Thyroid gland (tissue), 4 donors: ENCODE measurements around the gene FOXN1. TPM values are rescaled to one million over a fixed set of nuclear protein-coding genes. Genes with fewer than 3 reads are reported as not detected.

Experiments used
- DNase-seq, 2 donors: peaks; one replicate each; pipeline ENCODE4 v3.0.0-alpha.2; 2019
- H3K27ac ChIP-seq, 3 donors: fragments of 200-600 bp; sonication (generic); 1 replicate in 2 of 3; 2 replicates in 1 of 3; pipeline ENCODE4 v1.5.1; 2016 to 2019; ENCODE audit warnings: mild to moderate bottlenecking in 1 of 3, moderate library complexity in 1 of 3
- H3K27me3 ChIP-seq: fragments of 200-600 bp; sonication (generic); one replicate; pipeline ENCODE4 v1.5.1; 2019
- H3K36me3 ChIP-seq, 2 donors: fragments of 200-600 bp; sonication (generic); one replicate each; pipeline ENCODE4 v1.5.1; 2016 to 2019
- H3K4me1 ChIP-seq, 2 donors: fragments of 200-600 bp; sonication (generic); one replicate each; pipeline ENCODE4 v1.5.1; 2017 to 2019
- H3K4me3 ChIP-seq, 3 donors: fragments of 200-600 bp; sonication (generic); replicated peaks in 1 of 3; 1 replicate in 2 of 3; 2 replicates in 1 of 3; pipeline ENCODE4 v1.5.1; 2016; ENCODE audit warnings: mild to moderate bottlenecking in 1 of 3
- H3K9me3 ChIP-seq: fragments of 200-600 bp; sonication (generic); one replicate; pipeline ENCODE4 v1.5.1; 2017
- CTCF ChIP-seq, 6 experiments: fragments of 200-600 bp in 3 of 6; fragments of 450-650 bp in 3 of 6; sonication (generic) in 3 of 6; IDR thresholded peaks; one replicate each; pipeline ENCODE4 v1.5.1; 2016 to 2019; ENCODE audit warnings: antibody characterized with exemption in 6 of 6, mild to moderate bottlenecking in 2 of 6, inconsistent platforms in 1 of 6, moderate library complexity in 1 of 6
- POLR2A ChIP-seq, 2 donors: fragments of 450-650 bp; IDR thresholded peaks; one replicate each; pipeline ENCODE4 v1.6.1; 2017; ENCODE audit warnings: antibody characterized with exemption in 2 of 2, mild to moderate bottlenecking in 2 of 2, moderate library complexity in 1 of 2
- WGBS, 2 donors: methylation state at CpG; one replicate each; pipeline ENCODE4 v1.1.5; 2017; 5-methylcytosine and 5-hydroxymethylcytosine counted together
- intact Hi-C: fragments of 100-400 bp; cut with DNase I; formaldehyde crosslinking; loops from one replicate; pipeline ENCODE4 v1.15.1; 2023
- total RNA-seq, 4 donors: library from RNA; depleted of rRNA; stranded (reverse); fragments of >200 nt; gene quantifications; one replicate each; pipeline ENCODE4 v1.2.3, GENCODE V29; 2016

The FOXN1 gene
- total RNA-seq, 4 donors from 2014 or later, result 0.34 TPM; not detected in 3

DNA sequence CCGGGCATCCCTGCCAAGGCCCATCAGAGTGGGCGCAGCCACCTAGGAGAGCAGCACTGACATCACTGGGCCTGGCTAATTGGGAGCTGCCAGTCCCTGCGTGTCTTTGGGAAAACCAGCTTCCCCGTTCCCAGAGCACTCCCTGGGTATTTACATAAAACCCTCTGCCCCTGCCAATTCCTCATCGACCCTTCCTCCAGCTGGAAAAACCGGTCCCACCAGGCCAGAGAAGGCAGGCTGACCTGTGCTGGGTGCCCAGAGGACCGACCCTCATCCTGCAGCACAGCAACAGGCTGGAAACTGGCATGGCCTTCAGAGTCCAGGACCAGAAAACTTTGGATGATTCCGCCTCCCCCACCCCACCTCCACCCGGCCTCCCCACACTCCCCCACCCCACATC is 8.2 kb upstream of the FOXN1 start:
- intact Hi-C loops, result no loop called here

GRCh38 chr17:28498652-28499363 is 7.3 kb upstream of the FOXN1 start:
- TF ChIP-seq CTCF (IDR thresholded peaks at IDR 0.05), result no peak
- no peak for TF ChIP-seq POLR2A (IDR thresholded peaks at IDR 0.05)
- H3K27ac ChIP-seq, result no peak overlapping the region
- H3K27me3 ChIP-seq, result no peaks in the 10 kb centered on the region
- no peaks in the 10 kb centered on the region for H3K36me3 ChIP-seq
- H3K4me1 ChIP-seq, result peaks cover 6 to 7% of the 10 kb centered on the region in 2 donors
- WGBS, 2 donors, result 70 to 74% methylated on average over 10 to 11 of the region's 12 CpGs
- H3K9me3 ChIP-seq, result no peaks in the 10 kb centered on the region
- intact Hi-C loops, result no loop called here
- DNase-seq, result no peak
- no peak overlapping the region for H3K4me3 ChIP-seq

More for the DNA sequence above, 8.2 kb upstream of the FOXN1 start:
- 24 to 37% methylated on average over 9 of the region's 9 CpGs for WGBS, 2 donors
- Histone ChIP-seq H3K36me3 (no peaks in the 10 kb centered on the region), H3K27me3 (no peaks in the 10 kb centered on the region), H3K9me3 (no peaks in the 10 kb centered on the region), H3K4me1 (peaks cover 6 to 7% of the 10 kb centered on the region in 2 donors), H3K4me3 (no peak overlapping the region), H3K27ac (no peak overlapping the region)
- TF ChIP-seq POLR2A (IDR thresholded peaks at IDR 0.05) (no peak), CTCF (IDR thresholded peaks at IDR 0.05) (no peak)
- DNase-seq, result peak in 1 of 2 donors; percentile 38

- intact Hi-C loops, result no loop called here
- Histone ChIP-seq H3K9me3 (no peaks in the 10 kb centered on the region), H3K36me3 (no peaks in the 10 kb centered on the region), H3K27ac (no peak overlapping the region), H3K27me3 (no peaks in the 10 kb centered on the region), H3K4me1 (peaks cover 6 to 7% of the 10 kb centered on the region in 2 donors), H3K4me3 (no peak overlapping the region)
- no peak for DNase-seq
- WGBS, 2 donors, result 90 to 94% methylated on average over 2 to 3 of the region's 9 CpGs
- TF ChIP-seq POLR2A (IDR thresholded peaks at IDR 0.05), result no peak
- no peak for TF ChIP-seq CTCF (IDR thresholded peaks at IDR 0.05)
Measured at GRCh38 chr17:28499364-28499664, 6.8 kb upstream of the FOXN1 start.

- Histone ChIP-seq H3K27ac (no peak overlapping the region), H3K27me3 (no peaks in the 10 kb centered on the region), H3K9me3 (no peaks in the 10 kb centered on the region), H3K4me3 (no peak overlapping the region), H3K36me3 (no peaks in the 10 kb centered on the region), H3K4me1 (peaks cover 6 to 7% of the 10 kb centered on the region in 2 donors)
- 73 to 83% methylated on average over 7 to 9 of the region's 9 CpGs for WGBS, 2 donors
- no peak for TF ChIP-seq CTCF (IDR thresholded peaks at IDR 0.05)
- TF ChIP-seq POLR2A (IDR thresholded peaks at IDR 0.05), result no peak
- intact Hi-C loops, result no loop called here
- no peak for DNase-seq
Measured at GRCh38 chr17:28499684-28500357, 6.3 kb upstream of the FOXN1 start.

DNA sequence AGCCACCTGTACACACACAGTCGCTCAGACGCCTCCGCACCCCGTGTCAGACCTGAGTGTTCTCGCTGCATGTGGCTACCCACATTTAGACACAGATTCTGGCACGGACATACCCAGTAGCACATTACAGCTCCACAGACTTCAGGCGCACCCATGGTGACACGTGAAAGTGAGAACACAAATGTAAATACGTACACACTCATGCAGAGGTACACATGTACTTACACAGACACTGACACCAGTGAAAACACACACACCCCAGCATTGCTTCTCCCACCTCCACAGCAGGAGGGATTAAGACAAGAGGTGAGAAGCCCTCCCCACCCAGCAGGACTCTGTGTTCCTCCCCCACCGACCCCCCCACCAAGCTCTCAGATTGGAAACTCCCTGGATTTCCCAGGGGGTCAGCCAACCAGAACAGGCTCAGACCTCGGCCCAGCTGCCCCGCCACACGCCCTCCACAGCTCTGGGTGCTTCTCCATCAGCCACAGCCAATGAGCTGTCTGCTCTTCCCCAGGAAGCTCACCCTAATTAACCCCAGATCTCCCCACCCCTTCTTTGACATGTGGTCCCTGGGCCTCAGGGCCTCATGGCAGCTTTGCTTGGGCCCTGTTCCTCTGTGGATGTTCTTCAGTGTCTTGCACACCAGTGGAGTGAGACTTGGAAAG is 5.3 kb upstream of the FOXN1 start:
- Histone ChIP-seq H3K27ac (no peak overlapping the region), H3K9me3 (no peaks in the 10 kb centered on the region), H3K27me3 (no peaks in the 10 kb centered on the region), H3K4me1 (peaks cover 7 to 8% of the 10 kb centered on the region in 2 donors), H3K36me3 (no peaks in the 10 kb centered on the region), H3K4me3 (no peak overlapping the region)
- intact Hi-C loops, result no loop called here
- peak; percentile 46 to 54 for DNase-seq
- WGBS, 2 donors, result 45 to 49% methylated on average over 11 to 13 of the region's 13 CpGs
- TF ChIP-seq CTCF (IDR thresholded peaks at IDR 0.05) (no peak), POLR2A (IDR thresholded peaks at IDR 0.05) (no peak)
